HG02884 (cell line): ENCODE measurements around the gene RND1.
"Not testable (repeated sequence)": the region's sequence is repeated elsewhere in the genome, so short reads cannot be mapped to it uniquely, and the experiment has no call there.

Experiments used
- ATAC-seq: cut with Tn5 transposase; IDR thresholded peaks from one replicate; pipeline ENCODE4 v1.9.1; 2021; ENCODE audit warnings: mild to moderate bottlenecking, moderate library complexity; ENCODE audit not compliant: unreplicated experiment

RND1 gene

DNA sequence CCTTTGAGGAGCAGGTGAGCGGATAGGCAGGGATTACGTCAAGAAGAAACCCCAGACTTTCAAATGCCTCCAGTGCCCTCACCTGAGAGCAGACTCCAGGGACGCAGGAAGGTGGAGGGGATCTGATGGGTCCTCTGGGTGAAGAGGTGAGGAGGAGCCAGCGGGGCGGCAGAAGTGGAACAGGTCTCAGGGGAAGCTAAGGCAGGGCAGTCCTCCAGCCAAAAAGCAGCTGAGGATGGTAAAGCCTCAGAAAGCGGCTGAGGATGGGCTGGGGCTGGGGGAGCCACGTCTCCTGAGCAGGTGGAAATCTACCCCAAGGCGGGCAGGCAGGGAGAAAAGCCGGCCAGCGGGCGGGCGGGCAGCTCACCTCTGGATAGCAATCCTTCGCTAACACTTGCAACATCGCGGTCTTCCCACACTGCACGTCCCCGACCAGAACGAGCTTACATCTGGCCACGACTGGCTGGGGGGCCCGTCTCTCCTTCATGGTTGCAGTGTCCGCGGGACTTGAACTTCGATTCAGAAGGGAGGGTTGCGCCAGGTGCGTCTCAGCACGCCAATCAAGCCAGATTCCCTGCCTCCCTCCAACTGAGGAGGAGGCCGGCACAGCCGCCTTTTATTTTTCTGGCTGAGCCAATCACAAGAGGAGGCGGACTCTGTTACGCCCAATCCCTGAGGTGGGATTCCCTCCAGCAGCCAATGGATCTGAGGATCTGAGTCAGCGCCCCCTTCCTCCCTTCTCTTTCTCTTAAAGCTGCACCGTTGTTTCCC lies at the start of gene RND1:
Gene RND1 (minus strand): TSS at position 590 of the 771 bp plus-strand sequence. CDS start 103 bp downstream, at position 487.
- peak; percentile 95 for ATAC-seq

DNA sequence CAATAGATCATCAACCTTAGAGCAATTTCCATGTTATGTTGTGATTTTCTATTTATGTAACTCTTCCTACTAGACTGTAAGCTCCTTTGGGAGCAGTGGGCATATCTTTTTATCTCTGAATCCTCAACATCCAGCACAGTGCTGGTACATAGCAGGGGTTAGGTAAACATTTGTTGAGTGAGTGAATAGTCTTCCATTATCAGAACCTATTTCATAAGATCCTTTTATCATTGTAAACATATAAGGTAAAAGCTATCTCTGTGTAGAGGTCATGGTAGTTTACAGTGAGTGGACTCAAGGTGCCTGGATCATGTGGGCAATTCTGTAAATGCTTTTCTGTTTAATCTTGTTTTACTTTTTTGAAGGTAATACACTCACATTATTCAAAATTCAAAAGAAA lies 44.5 kb upstream of the RND1 start:
- ATAC-seq = no peak

DNA sequence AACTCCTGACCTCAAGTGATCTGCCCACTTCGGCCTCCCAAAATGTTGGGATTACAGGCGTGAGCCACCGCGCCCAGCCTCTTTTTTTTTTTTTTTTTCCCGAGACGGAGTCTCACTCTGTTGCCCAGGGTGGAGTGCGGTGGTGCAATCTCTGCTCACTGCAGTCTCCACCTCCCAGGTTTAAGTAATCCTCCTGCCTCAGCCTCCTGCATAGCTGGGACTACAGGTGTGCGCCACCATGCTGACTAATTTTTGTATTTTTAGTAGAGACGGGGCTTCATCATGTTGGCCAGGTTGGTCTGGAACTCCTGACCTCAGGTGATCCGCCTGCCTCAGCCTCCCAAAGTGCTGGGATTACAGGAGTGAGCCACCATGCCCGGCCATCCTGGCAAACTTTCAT lies 44.0 kb upstream of the RND1 start:
- not testable (repeated sequence) for ATAC-seq

DNA sequence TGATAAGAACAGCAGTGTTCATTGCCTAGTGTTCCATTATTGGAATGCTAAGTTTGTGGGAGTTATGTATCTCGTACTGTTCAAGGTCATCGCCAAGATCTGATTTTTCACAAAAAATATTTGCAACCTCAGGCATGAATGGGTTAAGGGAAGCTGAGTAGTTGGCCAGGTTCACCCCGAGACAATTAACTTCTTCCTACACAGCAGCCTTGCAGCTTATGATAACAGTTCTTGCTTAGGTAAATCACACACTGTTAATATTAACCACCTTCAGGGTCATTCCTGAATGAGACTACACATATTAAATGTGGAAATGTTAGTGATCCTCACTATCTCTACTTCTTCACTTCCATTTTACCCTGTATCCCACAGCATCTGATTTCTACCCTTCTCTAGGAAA lies 41.6 kb upstream of the RND1 start:
- ATAC-seq = no peak

DNA sequence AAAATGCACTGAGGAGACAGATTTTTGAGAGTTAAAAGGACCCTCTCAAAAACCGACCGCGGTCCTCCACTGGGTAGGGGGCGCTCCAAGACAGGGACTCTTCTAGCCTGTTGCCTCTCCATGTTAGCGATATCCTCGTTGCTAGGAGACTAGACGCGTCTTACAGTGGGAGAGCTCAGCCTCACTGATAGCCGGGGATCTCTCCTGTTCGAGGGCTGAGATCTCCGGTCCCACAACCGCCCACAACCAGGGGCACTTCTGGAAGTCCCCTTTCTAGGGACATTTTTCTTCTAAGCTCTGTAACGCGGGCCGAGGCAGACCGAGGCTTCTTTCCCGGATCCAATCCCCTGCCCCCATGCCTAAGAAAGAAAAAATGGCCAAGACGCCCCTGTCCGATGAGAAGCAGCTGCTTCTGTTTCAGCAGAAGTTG lies 38.3 kb upstream of the RND1 start:
- ATAC-seq = peak; percentile 75

DNA sequence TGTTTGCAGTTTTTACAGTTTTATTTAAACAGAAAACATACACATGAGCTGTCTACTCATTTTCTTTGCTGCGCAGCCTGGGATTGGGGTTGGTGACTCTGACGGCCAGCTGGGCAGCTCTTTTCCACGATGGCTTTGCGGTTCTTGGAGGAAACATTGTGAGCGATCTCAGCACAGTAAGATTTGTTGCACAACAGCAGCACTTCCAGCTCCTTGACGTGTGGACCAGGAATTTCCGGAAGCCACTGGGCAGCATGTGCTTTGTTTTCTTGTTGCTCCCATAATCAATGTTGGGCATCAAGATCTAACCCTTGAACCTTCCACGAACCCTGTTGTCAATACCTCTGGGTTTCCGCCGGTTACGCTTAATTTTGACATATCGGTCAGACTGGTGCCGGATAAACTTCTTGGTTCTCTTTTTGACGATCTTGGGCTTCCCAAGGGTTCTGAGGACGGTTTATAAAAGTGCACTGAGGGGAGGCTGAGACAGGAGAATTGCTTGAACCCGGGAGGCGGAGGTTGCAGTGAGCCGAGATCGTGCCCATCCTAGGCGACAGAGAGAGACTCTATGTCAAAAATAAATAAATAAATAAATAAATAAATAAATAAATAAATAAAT lies 37.8 kb upstream of the RND1 start:
- no peak for ATAC-seq

DNA sequence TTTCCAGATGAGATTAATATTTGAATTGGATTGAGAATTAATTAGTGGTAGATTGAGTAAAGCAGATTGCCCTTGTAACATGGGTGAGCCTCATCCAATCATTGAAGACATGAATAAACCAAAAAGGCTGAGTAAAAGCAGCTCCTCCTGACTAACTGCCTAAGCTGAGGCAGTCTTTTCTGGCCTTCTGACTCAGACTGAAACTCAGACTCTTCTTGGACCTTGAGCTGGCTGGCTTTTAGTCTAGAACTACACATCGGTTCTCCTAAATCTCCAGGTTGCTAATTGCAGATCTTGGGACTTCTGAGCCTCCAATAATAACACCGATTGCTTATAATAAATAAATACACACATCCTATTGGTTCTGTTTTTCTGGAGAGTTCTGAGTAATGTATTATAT lies 35.6 kb upstream of the RND1 start:
- no peak for ATAC-seq

DNA sequence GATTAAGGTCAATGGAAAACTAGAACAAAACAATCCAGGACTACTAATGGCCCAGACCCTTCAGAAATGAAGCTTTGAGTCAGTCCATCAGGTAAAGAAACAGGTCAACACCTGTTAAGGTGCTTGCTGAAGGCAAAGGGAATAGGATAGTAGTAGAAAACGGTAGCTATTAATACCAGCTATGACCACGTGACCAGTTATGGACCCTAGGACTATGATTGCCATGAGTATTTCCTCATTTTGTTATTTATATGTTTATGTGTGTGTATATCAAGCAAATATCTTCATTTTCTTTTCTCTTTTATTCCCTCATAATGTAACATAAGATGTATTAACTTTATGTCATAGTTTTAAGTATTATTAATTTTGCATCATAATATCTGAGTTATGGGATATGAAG lies 34.0 kb upstream of the RND1 start:
- ATAC-seq = no peak

DNA sequence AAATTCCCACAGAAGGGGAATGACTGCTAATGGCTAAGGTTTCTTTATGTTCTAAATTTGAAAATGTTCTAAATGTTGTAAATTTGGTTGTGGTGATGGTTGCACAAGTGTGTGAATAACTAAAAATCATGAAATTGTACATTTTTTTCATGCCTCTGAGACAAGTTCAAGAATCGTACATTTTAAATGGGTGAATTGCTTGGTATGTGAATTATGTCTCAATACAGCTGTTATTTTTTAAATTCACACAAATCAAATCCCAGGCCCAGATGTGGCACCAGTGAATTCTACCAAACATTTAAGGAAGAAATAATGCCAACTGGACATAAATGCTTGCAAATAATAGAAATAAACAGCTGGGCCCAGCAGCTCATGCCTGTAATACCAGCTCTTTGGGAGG lies 28.6 kb upstream of the RND1 start:
- ATAC-seq = no peak

DNA sequence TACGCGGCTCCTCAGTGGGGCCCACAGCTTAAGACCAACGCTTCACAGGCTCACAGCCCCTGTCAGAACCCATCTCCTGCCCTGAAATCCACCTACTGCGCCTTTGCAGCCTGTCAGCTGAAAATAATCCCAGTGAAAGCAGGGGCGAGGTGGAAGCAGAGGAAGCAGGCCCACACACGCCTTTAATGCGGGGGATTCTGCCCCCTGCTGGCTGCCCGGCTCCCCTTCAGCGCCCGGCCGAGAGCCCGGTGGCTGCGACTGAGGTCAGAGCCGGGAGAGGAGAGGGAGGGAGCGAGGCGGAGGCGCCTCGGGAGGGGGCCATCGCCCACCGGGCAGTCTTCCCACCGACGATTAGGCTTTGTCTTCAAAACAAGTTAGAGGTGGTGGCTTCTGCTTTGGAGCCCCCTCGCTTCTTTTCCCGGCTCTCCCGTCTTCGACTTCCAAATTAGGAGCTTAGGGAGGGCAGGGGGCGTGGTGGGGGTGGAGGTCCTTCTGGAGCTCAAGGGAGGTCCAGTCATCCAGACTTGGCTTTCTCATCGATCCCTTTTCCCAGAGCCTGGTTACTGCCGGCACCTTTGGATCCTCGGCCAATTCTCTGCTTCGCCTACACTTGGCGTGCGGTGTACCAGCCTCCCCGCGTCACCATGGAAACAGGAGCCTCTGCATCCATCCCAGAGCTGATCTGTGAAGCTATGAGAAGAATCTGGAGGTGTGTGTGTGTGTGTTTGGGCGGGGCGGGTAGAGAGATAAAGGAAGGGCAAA lies 25.2 kb upstream of the RND1 start:
- no peak for ATAC-seq

DNA sequence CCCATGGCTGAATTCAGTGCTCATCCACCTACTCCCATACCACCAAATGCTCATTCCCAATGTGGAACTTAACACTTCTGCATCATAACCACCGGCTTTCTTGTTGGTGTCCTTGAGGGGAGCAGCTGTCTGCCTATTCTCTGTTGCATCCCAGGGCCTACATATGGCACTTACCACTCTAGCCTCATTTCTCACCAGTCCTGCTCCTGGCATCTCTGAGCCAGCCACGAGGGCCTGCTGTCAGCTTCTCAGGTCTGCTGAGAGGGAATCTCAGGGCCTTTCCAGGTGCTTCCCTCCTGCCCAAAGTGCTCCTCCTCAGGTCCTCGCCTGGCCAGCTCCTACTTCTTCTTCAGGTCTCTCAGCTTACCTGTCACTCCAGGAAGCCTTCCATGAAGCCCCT lies 24.0 kb upstream of the RND1 start:
- no peak for ATAC-seq

DNA sequence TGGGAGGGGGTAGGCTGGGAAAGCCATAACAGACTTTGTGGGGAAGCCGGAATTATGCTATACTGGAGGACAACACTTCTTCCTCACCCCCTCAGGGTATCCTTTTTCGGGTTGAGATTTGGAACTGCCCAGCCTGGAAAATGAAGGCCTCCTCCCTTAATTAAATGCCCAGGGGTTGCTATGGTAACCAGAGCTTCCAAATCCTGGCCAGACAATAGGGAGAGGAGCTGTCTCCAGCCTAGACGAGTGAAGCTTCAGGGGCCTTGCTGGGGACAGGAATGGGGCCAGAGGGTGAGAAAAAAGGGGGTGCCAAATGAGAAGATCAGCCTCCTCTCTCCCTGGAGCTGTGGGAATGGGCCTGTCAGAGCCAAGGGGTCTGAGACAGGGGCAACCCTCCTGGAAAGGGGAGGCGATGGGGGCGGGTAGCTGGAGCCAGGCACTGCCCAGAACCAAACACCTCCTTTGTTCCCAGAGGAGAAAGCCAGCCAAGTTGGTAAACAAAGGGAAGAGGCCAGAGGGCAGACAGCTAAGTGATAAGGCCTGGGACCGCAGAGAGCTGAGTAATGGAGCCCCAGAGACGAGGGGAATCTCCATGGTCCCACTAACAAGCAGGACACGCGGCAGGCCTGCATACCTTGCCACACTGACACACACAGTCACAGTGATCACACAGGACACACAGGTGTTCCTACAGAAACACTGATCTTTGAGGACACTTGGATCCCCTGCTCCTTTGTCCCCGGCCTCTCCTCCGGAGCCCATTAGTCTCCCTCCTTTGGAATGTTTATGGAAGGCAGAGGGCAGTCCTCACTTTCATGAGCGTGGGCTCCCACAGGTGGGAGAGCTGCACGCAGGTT lies 17.9 kb upstream of the RND1 start:
- no peak for ATAC-seq

DNA sequence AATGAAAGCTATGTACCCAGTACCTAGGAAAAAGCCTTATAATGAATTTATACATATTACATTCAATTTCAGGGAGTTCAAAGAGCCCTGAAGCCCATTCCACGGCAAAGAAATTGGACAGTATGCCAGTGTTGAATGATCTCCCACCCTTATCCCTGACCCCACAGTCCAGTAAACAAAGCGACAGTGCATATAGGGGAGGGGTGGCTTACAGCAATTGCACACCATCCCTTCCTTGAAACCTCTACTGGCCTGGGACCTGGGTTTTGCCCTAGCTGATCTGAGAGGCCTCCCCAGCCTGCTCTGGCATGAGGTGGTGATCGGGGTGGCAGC lies 17.3 kb upstream of the RND1 start:
- no peak for ATAC-seq

DNA sequence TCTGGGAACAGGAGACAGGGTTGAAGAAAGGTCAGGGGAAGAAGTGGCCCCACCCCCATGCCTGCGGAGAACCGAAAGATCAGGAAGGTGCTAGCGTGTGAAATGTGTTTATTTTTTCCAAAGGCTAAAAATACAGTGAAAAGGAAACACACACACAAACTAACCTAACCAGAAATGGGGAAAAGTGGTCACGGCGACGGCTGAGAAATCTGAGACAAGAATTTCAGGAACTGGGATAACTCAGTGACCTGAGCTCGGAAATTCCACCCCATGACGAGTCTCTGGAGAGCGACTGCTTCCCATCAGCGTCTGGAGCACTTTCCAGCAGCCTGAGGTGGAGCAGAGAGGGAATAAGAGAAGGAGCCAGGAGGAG lies 16.6 kb upstream of the RND1 start:
- no peak for ATAC-seq

DNA sequence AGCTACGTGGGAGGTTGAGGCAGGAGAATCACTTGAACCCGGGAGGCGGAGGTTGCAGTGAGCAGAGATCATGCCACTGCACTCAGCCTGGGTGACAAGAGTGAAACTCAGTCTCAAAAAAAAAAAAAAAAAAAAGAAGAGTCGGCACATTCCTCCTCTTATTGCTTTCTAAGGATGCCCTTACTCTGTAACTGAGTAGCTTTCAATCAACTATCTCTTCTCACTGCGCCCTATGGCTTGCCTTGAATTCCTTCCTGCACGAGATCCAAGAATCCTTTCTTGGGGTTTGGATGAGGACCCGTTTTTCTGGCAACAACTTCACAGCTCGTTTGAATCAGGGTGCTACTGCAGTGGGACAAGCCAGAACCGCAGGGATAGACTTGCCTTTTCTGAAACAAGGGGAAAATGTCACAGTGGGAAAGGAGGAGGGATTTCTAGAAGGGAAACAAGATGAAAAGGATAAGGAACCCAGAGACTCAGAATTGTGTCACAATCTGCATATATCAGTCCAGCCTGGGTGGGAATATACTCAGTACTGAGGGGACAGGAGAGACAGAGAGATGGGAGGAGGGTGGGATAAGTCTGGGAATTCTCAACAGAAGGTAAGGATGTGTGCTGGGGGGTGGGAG lies 16.1 kb upstream of the RND1 start:
- ATAC-seq = no peak

DNA sequence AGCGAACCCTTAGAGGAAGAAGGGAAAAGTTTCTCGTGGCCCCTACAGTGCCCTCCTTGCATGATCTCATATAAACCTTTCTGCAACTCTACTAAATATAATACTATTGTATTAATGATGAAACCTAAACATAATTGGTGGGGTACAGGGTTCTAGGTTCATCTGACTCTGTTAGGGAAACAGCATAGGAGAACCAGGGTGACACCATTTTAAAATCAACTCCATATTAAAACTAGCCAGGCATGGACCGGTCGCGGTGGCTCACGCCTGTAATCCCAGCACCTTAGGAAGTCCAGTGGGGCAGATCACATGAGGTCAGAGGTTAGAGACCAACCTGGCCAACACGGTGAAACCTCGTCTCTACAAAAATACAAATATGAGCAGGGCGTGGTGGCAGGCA lies 15.0 kb upstream of the RND1 start:
- no peak for ATAC-seq

DNA sequence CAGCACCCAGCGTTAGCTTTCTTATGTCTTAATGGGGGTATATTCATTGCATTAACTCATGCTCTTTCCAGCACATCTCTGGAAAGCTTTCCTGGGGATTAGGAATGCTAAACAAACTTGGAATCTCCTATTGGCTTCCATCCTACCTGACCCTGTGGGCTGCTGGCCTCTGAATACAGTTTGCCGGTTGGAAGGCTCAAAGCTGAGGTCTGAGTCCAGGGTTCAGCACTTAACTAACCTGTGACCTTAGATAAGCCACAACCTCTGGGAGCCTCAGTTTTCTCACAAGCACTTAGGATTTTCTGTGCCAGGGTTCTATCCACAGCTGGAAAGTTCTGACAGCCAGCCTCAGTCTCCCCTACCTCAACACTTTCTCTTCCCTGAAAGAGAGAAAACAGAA lies 12.9 kb upstream of the RND1 start:
- ATAC-seq = no peak

DNA sequence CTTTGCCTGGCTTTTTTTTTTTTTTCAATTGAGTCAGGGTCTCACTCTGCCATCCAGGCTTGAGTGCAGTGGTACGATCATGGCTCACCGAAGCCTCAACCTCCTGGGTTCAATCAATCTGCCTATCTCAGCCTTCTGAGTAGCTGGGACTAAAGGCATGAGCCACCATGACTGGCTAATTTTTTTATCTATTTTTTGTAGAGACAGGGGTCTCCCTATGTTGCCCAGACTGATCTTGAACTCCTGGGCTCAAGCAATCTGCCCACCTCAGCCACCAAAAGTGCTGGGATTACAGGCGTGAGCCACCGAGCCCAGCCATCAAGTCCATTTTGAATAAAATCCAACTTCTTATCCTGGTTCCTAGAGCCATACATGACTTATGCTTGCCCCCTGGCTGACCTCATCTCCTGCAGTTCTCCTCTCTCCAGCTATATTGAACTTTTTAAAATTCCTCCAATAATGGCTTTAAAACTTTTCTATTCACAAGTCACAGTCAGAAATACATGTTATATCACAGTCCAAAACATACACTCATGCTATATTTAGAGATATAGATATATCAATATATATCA lies 10.4 kb upstream of the RND1 start:
- ATAC-seq = no peak

DNA sequence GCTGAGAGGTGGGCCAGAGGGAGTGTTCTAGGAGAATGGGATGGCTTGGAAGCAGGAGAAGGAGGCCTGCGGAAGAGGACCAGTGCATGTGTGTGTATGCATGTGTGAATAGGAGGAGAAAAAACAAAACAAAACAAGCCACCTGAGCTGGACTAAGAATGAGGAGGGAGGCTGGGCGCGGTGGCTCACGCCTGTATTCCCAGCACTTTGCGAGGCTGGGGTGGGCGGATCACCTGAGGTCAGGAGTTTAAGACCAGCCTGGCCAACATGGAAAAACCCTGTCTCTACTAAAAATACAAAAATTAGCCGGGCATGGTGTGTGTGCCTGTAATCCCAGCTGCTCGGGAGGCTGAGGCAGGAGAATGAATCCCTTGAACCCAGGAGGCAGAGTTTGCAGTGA lies 7.9 kb upstream of the RND1 start:
- ATAC-seq = not testable (repeated sequence)

DNA sequence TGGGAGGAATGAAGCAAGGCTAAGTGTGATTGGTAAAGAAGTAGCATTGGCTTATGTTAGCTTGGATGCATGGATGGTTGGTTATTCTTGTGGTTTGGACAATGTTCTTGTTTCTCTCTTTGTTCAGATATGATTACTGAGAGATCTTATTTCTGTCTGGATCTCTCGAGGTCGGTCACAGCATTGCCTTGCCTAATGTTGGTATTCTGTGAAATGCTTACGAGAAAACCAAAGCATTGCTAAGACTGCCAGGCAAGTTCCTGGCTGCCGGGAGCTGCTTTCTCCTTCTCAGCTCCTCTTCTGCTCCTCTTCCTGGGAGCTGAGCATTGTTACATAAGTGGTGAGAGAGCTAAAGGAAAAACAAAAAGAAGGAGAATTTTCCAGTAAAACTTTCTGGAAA lies 7.4 kb upstream of the RND1 start:
- no peak for ATAC-seq
